Nucleus accumbens (tissue), 56 donors: Measurements from ENCODE around the gene KLHL1.

Experiments
- DNase-seq, 56 donors: peaks; one replicate each; lab custom pipeline; 2025; lab: John Stamatoyannopoulos, UW

The KLHL1 gene

DNA sequence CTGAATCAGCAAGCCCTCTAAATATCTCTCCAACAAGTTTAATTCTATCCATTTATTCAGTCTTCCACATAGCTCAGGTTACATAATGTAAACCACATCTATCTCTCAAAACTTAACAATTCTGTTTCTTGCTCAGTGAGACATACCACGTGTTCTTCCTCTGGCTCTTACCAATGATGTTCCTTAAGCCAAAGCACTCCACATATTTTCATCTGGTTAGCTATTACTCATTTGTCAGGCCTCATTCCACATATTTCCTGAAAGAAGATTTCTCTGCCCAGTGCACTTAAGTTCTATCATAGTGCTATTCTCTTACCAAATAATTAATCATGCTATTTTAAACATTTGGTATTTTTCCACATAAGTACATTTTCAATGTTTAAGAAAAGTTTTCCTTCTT is 403.9 kb downstream of the KLHL1 start:
- no peak for DNase-seq

DNA sequence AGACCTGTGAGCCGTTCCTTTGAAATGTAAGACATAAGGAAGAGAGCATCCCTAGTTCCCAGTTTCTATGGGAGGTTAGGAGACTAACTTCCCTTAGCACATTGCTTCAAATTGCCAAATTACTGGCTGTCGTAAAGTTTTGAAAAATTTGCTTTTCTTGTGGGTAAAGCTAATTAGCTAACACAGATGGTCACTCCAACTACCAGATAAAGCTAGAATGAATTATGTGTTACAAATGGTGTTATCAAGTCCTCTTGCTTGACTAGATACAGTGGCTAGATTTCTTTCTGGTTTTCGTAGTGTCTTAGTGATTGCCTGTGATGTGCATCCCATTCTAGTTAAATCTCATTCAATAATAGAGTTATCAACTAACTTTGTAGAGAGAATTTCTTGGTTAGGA is 417.3 kb downstream of the KLHL1 start:
- DNase-seq, result no peak

DNA sequence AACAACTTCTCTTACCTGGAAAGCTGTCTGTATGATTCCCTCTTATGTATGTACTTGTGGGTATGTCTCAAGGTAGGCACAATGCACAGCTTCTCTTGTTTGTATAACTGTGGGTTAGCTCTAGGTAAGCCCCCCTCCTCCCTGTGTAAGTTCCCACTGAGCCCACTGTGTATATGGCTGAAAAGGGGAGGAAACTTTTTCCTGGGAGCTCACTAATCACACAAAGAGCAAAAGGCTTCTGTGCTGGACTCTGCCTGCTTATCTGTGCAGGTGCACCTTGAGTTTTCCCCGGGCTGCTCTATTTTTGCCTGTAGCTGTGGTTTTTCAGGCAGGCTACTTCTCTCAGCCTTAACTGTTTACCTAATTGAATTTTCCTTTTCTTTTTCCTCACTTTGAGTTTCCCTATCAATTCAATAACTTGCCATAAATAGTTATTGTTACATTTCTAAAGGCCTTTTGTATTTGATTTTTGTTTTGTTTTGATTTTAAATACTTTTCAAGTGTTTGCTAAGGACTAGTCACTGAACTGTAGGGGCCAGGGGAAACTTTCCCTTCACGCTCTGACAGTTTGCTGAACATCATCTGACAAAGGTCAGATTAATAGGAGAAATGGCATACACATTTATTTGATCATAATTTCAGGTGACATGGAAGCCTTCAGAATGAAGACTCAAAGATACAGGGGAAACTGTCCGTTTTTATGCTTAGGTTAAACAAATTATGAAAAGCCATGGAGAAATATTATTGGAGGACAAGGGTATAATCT is 424.1 kb downstream of the KLHL1 start:
- DNase-seq, result no peak

DNA sequence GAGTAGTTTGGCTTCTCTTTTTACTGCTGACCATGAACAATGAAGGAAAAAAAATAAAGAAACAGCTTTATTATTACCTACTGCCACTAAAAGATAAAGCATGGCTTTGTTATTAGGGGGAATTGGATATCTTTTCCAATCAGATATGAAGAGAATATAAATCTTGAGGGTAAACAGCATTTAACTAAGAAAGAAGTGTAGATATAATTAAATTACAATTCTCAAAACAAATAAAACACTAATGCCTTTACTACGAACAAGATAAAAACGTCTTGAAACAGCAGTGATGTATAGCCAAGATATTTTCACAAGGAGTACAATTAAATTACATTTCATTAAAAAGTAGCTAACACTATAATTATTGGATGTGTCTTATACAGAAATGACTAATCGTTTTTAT is 426.5 kb downstream of the KLHL1 start:
- DNase-seq, result no peak

DNA sequence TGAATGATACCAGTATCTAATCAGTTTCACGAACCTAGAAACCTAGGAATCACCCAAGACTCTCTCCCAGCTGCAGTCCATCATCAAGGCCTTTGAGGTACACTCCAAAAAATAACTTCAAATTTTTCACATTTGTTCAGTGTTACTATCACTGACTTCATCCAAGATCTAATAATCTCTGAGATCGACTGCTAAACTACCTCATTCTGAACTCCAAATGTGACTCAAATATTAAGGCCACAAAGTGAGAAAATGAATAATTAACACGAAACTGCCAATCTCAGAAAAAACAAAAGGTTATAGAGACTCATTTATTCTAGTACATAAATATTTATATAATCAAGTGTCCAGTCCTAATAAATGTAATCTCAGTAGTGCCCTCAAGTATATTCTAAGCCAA is 430.9 kb downstream of the KLHL1 start:
- DNase-seq, result no peak

DNA sequence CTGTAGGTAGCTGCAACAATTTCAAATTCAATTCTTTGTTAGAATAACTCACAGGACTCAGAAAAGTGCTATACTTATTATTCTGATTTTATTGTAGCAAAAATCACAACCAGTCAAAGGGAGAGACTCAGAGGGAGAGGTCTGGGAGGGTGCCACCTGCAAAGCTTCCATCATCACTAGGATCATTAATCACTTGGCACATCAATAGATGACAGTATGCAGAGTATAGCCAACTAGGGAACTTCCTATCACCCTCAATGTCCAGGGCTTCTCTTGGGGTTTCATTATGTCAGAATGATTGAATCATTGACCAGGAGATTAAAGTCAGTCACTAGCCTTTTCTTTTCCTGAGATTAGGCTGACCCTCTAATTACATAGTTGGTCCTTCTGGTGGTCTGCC is 432.0 kb downstream of the KLHL1 start:
- no peak for DNase-seq

DNA sequence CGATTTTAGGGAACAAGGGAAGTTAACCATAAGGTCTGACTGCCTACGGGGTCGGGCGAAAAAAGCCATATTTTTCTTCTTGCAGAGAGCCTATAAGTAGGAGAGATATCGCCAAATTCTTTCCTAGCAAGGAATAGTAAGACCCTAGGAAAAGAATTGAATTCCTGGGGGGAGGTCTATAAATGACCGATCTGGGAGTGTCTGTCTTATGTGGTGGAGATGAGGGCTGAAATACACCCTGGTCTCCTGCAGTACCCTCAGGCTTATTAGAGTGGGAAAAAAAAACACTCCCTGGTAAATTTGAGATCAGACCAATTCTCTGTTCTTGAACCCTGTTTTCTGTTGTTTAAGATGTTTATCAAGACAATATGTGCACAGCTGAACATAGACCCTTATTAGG is 448.1 kb downstream of the KLHL1 start:
- DNase-seq, result no peak

DNA sequence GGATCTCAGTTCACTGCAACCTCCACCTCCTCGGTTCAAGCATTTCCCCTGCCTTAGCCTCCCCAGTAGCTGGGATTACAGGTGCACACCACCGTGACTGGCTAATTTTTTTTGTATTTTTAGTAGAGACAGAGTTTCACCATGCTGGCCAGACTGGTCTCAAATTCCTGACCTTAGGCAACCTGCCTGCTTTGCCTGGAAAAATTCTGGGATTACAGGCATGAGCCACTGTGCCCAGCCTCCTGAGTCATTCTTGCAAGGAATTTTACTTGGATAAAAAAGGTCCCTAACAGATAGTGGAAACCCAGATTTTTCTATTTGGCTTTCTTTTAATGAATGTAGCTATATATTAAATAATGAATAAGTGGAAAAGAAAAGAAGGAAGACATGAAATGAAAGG is 450.6 kb downstream of the KLHL1 start:
- DNase-seq, result no peak

DNA sequence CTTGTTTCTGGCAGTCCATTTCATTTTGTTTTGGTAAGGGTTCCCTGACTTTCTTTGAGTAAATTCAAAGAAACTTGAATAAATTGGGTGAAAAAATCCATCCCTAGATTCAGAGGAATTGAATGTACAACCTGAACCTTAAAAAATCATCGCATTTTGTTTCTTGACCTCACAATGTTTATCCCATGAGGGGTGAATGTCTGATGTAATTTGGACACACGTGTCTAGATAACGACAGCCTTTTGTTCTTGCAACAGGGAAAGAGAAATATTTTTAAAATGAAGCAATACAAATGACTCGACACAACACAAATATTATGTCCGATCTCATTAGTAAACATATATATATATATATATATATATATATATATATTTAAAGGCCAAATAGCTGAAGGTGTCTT is 453.9 kb downstream of the KLHL1 start:
- no peak for DNase-seq
